ENCODE results near the gene EGFL7. TPM values are rescaled to one million over a fixed set of nuclear protein-coding genes. Genes with fewer than 3 reads are reported as not detected.

The EGFL7 gene
- total RNA-seq, 1 donor = 2.1 TPM

DNA sequence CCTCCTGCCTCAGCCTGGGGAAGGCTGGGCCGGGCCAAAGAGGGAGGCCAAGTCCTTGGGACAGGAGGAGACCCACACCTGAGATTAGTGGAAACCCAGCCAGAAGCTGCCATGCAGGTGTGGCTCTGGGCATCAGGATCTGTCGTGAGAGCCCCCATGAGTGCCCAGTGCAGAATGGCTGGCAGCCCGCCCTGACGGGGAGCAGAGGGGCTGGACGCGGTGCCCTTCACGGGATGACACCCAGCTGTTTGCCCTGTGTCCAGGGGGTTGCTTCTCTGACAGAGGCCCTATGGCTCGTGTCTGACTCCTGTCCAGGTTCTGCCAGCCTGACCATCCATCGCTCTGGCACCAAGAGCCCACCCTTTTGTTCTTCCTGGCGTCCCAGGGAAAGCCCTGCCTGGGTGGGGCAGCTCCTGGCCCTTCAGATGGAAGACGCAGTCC lies 58.2 kb downstream of the EGFL7 start:
- no peaks in the 10 kb centered on the region for H3K9me3 ChIP-seq (ENCODE audit: low read depth, low read length)
- H3K4me3 ChIP-seq (ENCODE audit: low read length) = no peak overlapping the region
- peaks cover 18% of the 10 kb centered on the region for H3K4me1 ChIP-seq (ENCODE audit: insufficient read depth, low read length)
- no peaks in the 10 kb centered on the region for H3K27me3 ChIP-seq (ENCODE audit: insufficient read depth, low read length)

DNA sequence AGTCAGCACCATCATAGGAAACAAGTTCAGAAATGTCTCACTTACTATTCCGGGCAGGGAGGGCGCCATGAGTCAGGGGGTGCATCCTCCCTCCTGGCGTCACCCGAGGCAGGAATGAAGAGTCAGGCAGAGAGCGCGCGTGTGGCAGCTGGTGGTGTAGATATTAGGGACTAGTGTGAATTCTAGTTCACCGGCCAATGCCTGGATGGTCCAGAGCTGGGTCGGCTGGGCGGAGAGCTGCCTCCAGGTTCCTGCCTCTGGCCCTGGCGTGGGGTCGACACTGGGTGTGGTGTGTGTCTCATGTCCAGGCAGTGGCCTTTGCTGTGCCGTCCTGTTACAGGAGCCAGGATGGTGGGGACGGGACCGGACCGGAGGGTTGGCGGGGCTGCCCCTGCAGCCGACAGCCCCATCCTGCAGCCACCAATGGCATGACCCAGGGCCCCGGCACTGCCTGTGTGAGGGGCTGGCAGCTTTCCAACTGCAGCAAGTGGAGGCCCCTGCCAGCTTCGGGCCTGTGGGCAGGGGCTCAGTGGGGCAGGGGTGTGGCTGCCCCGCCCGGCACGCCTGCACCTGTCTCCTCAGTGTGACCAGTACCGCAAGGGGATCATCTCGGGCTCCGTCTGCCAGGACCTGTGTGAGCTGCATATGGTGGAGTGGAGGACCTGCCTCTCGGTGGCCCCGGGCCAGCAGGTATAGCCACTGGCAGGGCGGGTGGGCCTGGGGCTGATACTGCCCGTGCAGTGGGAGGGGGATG lies 58.8 kb downstream of the EGFL7 start:
- Histone ChIP-seq H3K27me3 (ENCODE audit: insufficient read depth, low read length) (no peaks in the 10 kb centered on the region), H3K4me3 (ENCODE audit: low read length) (no peak overlapping the region), H3K4me1 (ENCODE audit: insufficient read depth, low read length) (peaks cover 24% of the 10 kb centered on the region), H3K9me3 (ENCODE audit: low read depth, low read length) (no peaks in the 10 kb centered on the region)

Other genes starting within 250 kb of the EGFL7 start
- 5.5 TPM for gene INPP5E, start 223.1 kb upstream of the EGFL7 start, total RNA-seq
- gene SEC16A, start 179.9 kb upstream of the EGFL7 start, total RNA-seq = 38.0 TPM
- 28.1 TPM for gene NOTCH1, start 116.9 kb upstream of the EGFL7 start, total RNA-seq
- gene AGPAT2, start 24.5 kb downstream of the EGFL7 start, total RNA-seq = 18.7 TPM
- 2.7 TPM for gene DIPK1B, start 49.7 kb downstream of the EGFL7 start, total RNA-seq
- gene LCN10, start 80.0 kb downstream of the EGFL7 start, total RNA-seq = not detected
- gene LCN6, start 85.6 kb downstream of the EGFL7 start, total RNA-seq = not detected
- gene LCN8, start 95.3 kb downstream of the EGFL7 start, total RNA-seq = not detected
- gene LCN15, start 101.6 kb downstream of the EGFL7 start, total RNA-seq = not detected
- 16.1 TPM for gene TMEM141, start 128.4 kb downstream of the EGFL7 start, total RNA-seq
- gene CCDC183, start 133.4 kb downstream of the EGFL7 start, total RNA-seq = 1.7 TPM
- 36.4 TPM for gene RABL6, start 145.0 kb downstream of the EGFL7 start, total RNA-seq
- gene AJM1, start 179.6 kb downstream of the EGFL7 start, total RNA-seq = 0.73 TPM
- gene PHPT1, start 186.5 kb downstream of the EGFL7 start, total RNA-seq = 14.0 TPM
- gene MAMDC4, start 189.4 kb downstream of the EGFL7 start, total RNA-seq = 0.52 TPM
- 162 TPM for gene EDF1, start 203.4 kb downstream of the EGFL7 start, total RNA-seq
- gene TRAF2, start 223.6 kb downstream of the EGFL7 start, total RNA-seq = 6.4 TPM